Left ventricle myocardium inferior (tissue), 1 donor: Measurements from ENCODE around the gene BCAS3. TPM values are rescaled to one million over a fixed set of nuclear protein-coding genes. Genes with fewer than 3 reads are reported as not detected.
A peak's percentile ranks its signal among the peaks of the same experiment; 100 is the strongest.

Experiments used
- DNase-seq: peaks from one replicate; pipeline ENCODE4 v3.0.0-alpha.2; 2020
- H3K27ac ChIP-seq: fragments of 200-600 bp; replicated peaks from 2 replicates; pipeline ENCODE4 v1.8.0; 2021
- H3K27me3 ChIP-seq: fragments of 200-600 bp; 2 replicates; pipeline ENCODE4 v1.8.0; 2021; ENCODE audit warnings: low read depth
- H3K36me3 ChIP-seq: fragments of 200-600 bp; 2 replicates; pipeline ENCODE4 v1.8.0; 2021
- H3K4me1 ChIP-seq: fragments of 200-600 bp; 2 replicates; pipeline ENCODE4 v1.8.0; 2021
- H3K4me3 ChIP-seq: fragments of 200-600 bp; 2 replicates; pipeline ENCODE4 v1.8.0; 2021; ENCODE audit warnings: mild to moderate bottlenecking, moderate library complexity
- H3K9me3 ChIP-seq: fragments of 200-600 bp; replicated peaks from 2 replicates; pipeline ENCODE4 v1.8.0; 2021
- CTCF ChIP-seq: fragments of 200-600 bp; IDR thresholded peaks from 2 replicates; pipeline ENCODE4 v1.8.0; 2021; ENCODE audit warnings: antibody characterized with exemption, mild to moderate bottlenecking, borderline replicate concordance
- intact Hi-C: fragments of 100-400 bp; cut with micrococcal nuclease; formaldehyde crosslinking; loops from one replicate; pipeline ENCODE4 v1.11.0; 2022
- total RNA-seq: library from RNA; stranded (reverse); fragmentation: NEBNext Ultra II Directional; extraction: Animal tissue kit (Norgen Biotek cat#: 25700); gene quantifications from one replicate; pipeline ENCODE4 v1.2.1, GENCODE V29; 2021
- donor health status: DM: no; HTN: yes; CAD: no; lungs with severe emphysema.

The BCAS3 gene
- total RNA-seq, 1 donor from 2014 or later: 16.5 TPM

- Histone ChIP-seq H3K4me1 (peaks cover 21% of the 10 kb centered on the region), H3K9me3 (no peaks in the 10 kb centered on the region), H3K27me3 (no peaks in the 10 kb centered on the region), H3K36me3 (no peaks in the 10 kb centered on the region), H3K27ac (peak overlapping the region; percentile 22), H3K4me3 (no peak overlapping the region)
- intact Hi-C loops: no loop called here
- no peak for DNase-seq
- no peak for TF ChIP-seq CTCF
These were observed 616.6 kb downstream of the BCAS3 start for GRCh38 chr17:61294286-61294685.

DNA sequence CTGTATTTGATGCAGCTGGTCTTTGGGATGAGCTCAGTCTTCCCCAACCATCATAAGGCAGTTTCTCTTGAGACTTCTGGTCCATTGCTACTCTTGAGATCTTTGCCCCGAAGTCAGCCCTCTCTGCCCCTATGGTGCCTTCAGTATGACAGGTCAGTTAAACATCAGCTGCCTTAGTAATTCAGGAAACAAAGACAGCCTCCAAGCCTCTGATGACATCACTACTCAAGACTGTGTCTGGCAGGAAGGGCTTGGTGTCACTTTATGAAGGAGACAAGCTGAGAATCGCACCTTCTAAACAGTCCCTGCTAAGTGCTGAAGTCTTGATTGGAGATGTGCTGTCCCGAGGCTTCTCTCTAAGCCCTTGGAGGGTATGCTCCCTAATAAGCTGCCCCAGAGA, 617.1 kb downstream of the BCAS3 start:
- H3K27ac ChIP-seq: peak overlapping the region; percentile 22
- no peak overlapping the region for H3K4me3 ChIP-seq
- peaks cover 19% of the 10 kb centered on the region for H3K4me1 ChIP-seq
- no peaks in the 10 kb centered on the region for H3K27me3 ChIP-seq
- no peak for TF ChIP-seq CTCF
- no peaks in the 10 kb centered on the region for H3K36me3 ChIP-seq
- no peaks in the 10 kb centered on the region for H3K9me3 ChIP-seq
- intact Hi-C loops: no loop called here
- no peak for DNase-seq

DNA sequence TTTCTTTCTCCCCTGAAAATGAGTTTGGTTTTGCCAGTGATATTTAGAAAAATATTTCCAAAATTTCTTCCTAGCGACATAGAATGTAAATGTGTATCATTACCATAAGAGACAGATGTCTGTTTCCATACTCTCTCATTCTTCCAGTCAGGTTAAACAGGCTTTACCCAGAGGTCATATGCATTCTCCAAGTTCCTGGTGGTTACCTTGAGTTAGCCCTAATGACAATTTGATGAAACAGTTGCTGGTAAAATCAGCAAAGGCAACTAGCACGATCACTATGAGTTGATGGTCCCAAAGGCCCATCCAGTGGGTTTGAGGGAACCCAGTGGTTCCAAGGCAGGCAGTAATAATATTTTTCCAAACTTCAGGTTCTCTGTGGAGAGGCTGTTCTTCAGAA, 618.4 kb downstream of the BCAS3 start:
- intact Hi-C loops: no loop called here

DNA sequence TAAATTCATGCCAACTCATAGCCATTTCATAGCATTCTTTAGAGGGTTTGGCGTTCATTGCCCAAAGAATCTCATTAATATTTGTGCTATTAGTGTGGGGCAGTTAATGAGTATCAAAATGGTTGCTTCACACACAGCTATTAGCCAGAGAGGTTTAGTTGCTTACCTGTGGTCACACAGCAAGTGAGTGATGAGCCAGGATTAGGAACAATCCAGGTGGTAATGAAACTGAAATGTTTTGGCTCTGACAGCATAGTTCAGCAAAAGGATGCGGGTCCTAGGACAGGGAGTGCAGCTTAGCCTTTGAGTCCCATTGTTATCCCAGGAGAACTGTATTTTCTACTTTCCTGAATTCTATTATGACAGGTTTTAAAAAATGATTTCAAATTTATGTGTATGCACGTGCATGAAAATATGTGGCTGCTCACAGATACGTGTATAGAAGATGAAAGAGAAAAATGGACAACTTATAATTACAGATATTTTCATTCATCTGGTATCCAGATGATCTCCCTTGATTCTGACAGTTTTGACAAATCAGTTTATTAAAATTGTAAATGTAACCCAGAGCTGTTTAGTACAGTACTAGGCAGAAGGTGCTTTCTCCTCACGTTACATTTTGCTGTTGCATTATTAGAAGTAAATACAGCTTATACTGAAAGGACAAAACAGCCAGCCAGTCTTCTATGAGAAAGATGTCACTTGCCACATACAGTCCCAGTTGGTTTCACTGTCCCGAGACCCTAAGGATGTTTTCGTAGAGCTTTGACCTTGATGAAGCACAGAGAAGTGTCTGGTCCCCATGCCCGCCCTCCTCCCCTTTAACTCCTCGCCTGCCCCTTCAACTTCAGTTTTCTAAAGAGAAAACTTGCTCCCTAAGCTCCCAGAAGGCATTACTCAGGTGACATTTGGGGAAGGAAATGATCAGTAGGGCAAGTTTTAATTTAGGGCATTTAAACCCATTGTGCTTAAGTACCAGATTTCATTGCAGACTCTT, 622.2 kb downstream of the BCAS3 start:
- no peaks in the 10 kb centered on the region for H3K36me3 ChIP-seq
- H3K27me3 ChIP-seq: no peaks in the 10 kb centered on the region
- H3K27ac ChIP-seq: no peak overlapping the region
- H3K4me1 ChIP-seq: peaks cover 3% of the 10 kb centered on the region
- intact Hi-C loops: no loop called here
- no peaks in the 10 kb centered on the region for H3K9me3 ChIP-seq
- no peak overlapping the region for H3K4me3 ChIP-seq
- no peak for TF ChIP-seq CTCF
- no peak for DNase-seq

More for the DNA sequence above, 618.4 kb downstream of the BCAS3 start:
- peaks cover 16% of the 10 kb centered on the region for H3K4me1 ChIP-seq
- no peak for TF ChIP-seq CTCF
- H3K27ac ChIP-seq: no peak overlapping the region
- no peaks in the 10 kb centered on the region for H3K36me3 ChIP-seq
- DNase-seq: no peak
- no peaks in the 10 kb centered on the region for H3K27me3 ChIP-seq
- H3K9me3 ChIP-seq: no peaks in the 10 kb centered on the region
- H3K4me3 ChIP-seq: no peak overlapping the region

- TF ChIP-seq CTCF: no peak
- intact Hi-C loops: no loop called here
- Histone ChIP-seq H3K4me3 (no peak overlapping the region), H3K27me3 (no peaks in the 10 kb centered on the region), H3K36me3 (no peaks in the 10 kb centered on the region), H3K27ac (no peak overlapping the region), H3K9me3 (no peaks in the 10 kb centered on the region), H3K4me1 (no peaks in the 10 kb centered on the region)
- DNase-seq: no peak
These were observed 625.5 kb downstream of the BCAS3 start for GRCh38 chr17:61302953-61303816.
